PC-9 (cell line): ENCODE results near the gene DBF4B. TPM values are rescaled to one million over a fixed set of nuclear protein-coding genes. Genes with fewer than 3 reads are reported as not detected.

ENCODE experiments used
- BruUV-seq: library from RNA; stranded (reverse); fragments of 400-500 nt; replicated peaks from 2 replicates; lab custom pipeline; 2021; lab: Mats Ljungman, UMichigan
- CTCF ChIA-PET: fragments of 300-600 bp; sonication (Branson Sonifier 250); formaldehyde crosslinking; loops from one replicate; lab custom pipeline; 2022; ENCODE audit warnings: antibody characterized with exemption; lab: Charles Lee
- POLR2A ChIA-PET: fragments of 300-600 bp; sonication (Branson Sonifier 250); formaldehyde crosslinking; loops from one replicate; lab custom pipeline; 2022; ENCODE audit warnings: antibody characterized with exemption; ENCODE audit not compliant: unreplicated experiment; lab: Charles Lee
- DNase-seq, 2 experiments: peaks; one replicate each; pipeline versions ENCODE4 v3.0.0 to v3.0.0-alpha.2; 2015 to 2022; ENCODE audit warnings: mixed read lengths in 1 of 2
- H2AFZ ChIP-seq: fragments of 200-600 bp; sonication (generic); 2 replicates; pipeline ENCODE4 v1.8.1; 2017; ENCODE audit warnings: antibody characterized with exemption
- H3F3A ChIP-seq: fragments of 200-600 bp; sonication (generic); 2 replicates; pipeline ENCODE4 v1.8.1; 2017; ENCODE audit warnings: antibody characterized with exemption, mild to moderate bottlenecking, low read depth; ENCODE audit not compliant: insufficient read depth
- H3K27ac ChIP-seq: fragments of 200-600 bp; sonication (generic); 2 replicates; pipeline ENCODE4 v1.6.1; 2016; ENCODE audit warnings: mixed run types
- H3K27me3 ChIP-seq: fragments of 200-600 bp; sonication (generic); 2 replicates; pipeline ENCODE4 v1.6.1; 2016; ENCODE audit warnings: low read depth, mixed run types; ENCODE audit not compliant: insufficient read depth
- H3K36me3 ChIP-seq: fragments of 200-600 bp; sonication (generic); 2 replicates; pipeline ENCODE4 v1.6.1; 2016; ENCODE audit warnings: low read depth, mixed run types
- H3K4me1 ChIP-seq: fragments of 200-600 bp; sonication (generic); replicated peaks from 2 replicates; pipeline ENCODE4 v1.6.1; 2016; ENCODE audit warnings: mixed run types; ENCODE audit not compliant: insufficient read depth
- H3K4me2 ChIP-seq: fragments of 200-600 bp; sonication (generic); 2 replicates; pipeline ENCODE4 v1.6.1; 2017; ENCODE audit warnings: mixed run types
- H3K4me3 ChIP-seq: fragments of 200-600 bp; sonication (generic); 2 replicates; pipeline ENCODE4 v1.6.1; 2016; ENCODE audit warnings: mixed run types
- H3K79me2 ChIP-seq: fragments of 200-600 bp; sonication (generic); 2 replicates; pipeline ENCODE4 v1.6.1; 2017; ENCODE audit warnings: low read depth, mixed run types
- H3K9me2 ChIP-seq: fragments of 200-600 bp; sonication (generic); 2 replicates; pipeline ENCODE4 v1.8.1; 2017; ENCODE audit warnings: mild to moderate bottlenecking; ENCODE audit not compliant: insufficient read depth
- H3K9me3 ChIP-seq: fragments of 200-600 bp; sonication (generic); 2 replicates; pipeline ENCODE4 v1.8.1; 2016; ENCODE audit warnings: low read depth; ENCODE audit not compliant: insufficient read depth
- H4K20me1 ChIP-seq: fragments of 200-600 bp; sonication (generic); 2 replicates; pipeline ENCODE4 v1.8.1; 2017; ENCODE audit not compliant: insufficient read depth
- CTCF ChIP-seq: fragments of 200-600 bp; sonication (generic); conservative IDR thresholded peaks from 2 replicates; pipeline ENCODE4 v1.6.1; 2017; ENCODE audit warnings: mixed run types, antibody characterized with exemption, mild to moderate bottlenecking, moderate library complexity
- EZH2 ChIP-seq: fragments of 200-600 bp; sonication (generic); IDR thresholded peaks from 2 replicates; pipeline ENCODE4 v1.8.0; 2017; ENCODE audit warnings: antibody characterized with exemption, low read depth
- intact Hi-C: fragments of 100-400 bp; cut with micrococcal nuclease; formaldehyde crosslinking; loops from one replicate; pipeline ENCODE4 v1.10.0; 2022; ENCODE audit not compliant: unreplicated experiment
- total RNA-seq: library from RNA; stranded (reverse); gene quantifications from 2 replicates; pipeline ENCODE4 v1.2.3, GENCODE V29; 2021

DBF4B gene
- total RNA-seq, 1 experiment from 2014 or later: 33.3 TPM

GRCh38 chr17:44763170-44763569, 54.7 kb downstream of the DBF4B start:
- H2AFZ ChIP-seq: no peak overlapping the region
- CTCF ChIA-PET: interaction anchor here (0.6 kb wide), 2 partner anchors 179 to 286 kb away, joined by 6 read pairs; no protein-coding TSS in a partner anchor
- H3K9me3 ChIP-seq: no peaks in the 10 kb centered on the region
- H3K27me3 ChIP-seq: peaks cover 17% of the 10 kb centered on the region
- H3K79me2 ChIP-seq: no peaks in the 10 kb centered on the region
- DNase-seq: no peak
- peaks cover 4% of the 10 kb centered on the region; the same call in 1 of the 2 replicates for H3F3A ChIP-seq
- no TSS peak for BruUV-seq
- intact Hi-C loops: no loop called here
- no peak overlapping the region for H3K4me2 ChIP-seq
- POLR2A ChIA-PET: interaction anchor here (0.7 kb wide), 1 partner anchor 13 kb away, joined by 4 read pairs; no protein-coding TSS in a partner anchor
- H3K4me1 ChIP-seq: no peaks in the 10 kb centered on the region
- H3K36me3 ChIP-seq: no peaks in the 10 kb centered on the region
- no peaks in the 10 kb centered on the region for H4K20me1 ChIP-seq
- H3K27ac ChIP-seq: no peak overlapping the region
- TF ChIP-seq CTCF: no peak
- no peak for TF ChIP-seq EZH2
- H3K4me3 ChIP-seq: no peak overlapping the region
- H3K9me2 ChIP-seq: no peaks in the 10 kb centered on the region

- intact Hi-C loops: no loop called here
- Histone ChIP-seq H3K27ac (no peak overlapping the region), H3K79me2 (no peaks in the 10 kb centered on the region), H3K4me2 (no peak overlapping the region), H3K4me3 (no peak overlapping the region), H3K27me3 (no peaks in the 10 kb centered on the region; the same call in 1 of the 2 replicates), H3K9me2 (no peaks in the 10 kb centered on the region), H3K4me1 (no peaks in the 10 kb centered on the region), H3K36me3 (no peaks in the 10 kb centered on the region), H2AFZ (no peak overlapping the region), H3K9me3 (no peaks in the 10 kb centered on the region), H4K20me1 (no peaks in the 10 kb centered on the region; the same call in 1 of the 2 replicates), H3F3A (peaks cover 4% of the 10 kb centered on the region; the same call in 1 of the 2 replicates)
- DNase-seq: no peak
- ChIA-PET POLR2A (no interaction called here), CTCF (interaction anchor here (0.7 kb wide), 1 partner anchor 9 kb away, joined by 4 read pairs; no protein-coding TSS in a partner anchor)
- no peak for TF ChIP-seq EZH2
- TF ChIP-seq CTCF: no peak
- no TSS peak for BruUV-seq
Observed at GRCh38 chr17:44765965-44766364, 57.5 kb downstream of the DBF4B start.

GRCh38 chr17:44766409-44767038, 58.1 kb downstream of the DBF4B start:
- intact Hi-C loops: no loop called here
- Histone ChIP-seq H3K9me2 (no peaks in the 10 kb centered on the region), H3K27me3 (no peaks in the 10 kb centered on the region; the same call in 1 of the 2 replicates), H3F3A (peaks cover 4% of the 10 kb centered on the region; the same call in 1 of the 2 replicates), H3K9me3 (no peaks in the 10 kb centered on the region), H3K4me1 (no peaks in the 10 kb centered on the region), H3K4me2 (no peak overlapping the region), H3K79me2 (no peaks in the 10 kb centered on the region), H3K4me3 (no peak overlapping the region), H4K20me1 (no peaks in the 10 kb centered on the region; the same call in 1 of the 2 replicates), H3K36me3 (no peaks in the 10 kb centered on the region), H3K27ac (no peak overlapping the region), H2AFZ (no peak overlapping the region)
- POLR2A ChIA-PET: no interaction called here
- no TSS peak for BruUV-seq
- no peak for DNase-seq
- TF ChIP-seq CTCF: no peak
- no peak for TF ChIP-seq EZH2
- CTCF ChIA-PET: no interaction called here
